Upper lobe of right lung (tissue), 1 donor: ENCODE results near the gene B3GNT3. TPM values are rescaled to one million over a fixed set of nuclear protein-coding genes. Genes with fewer than 3 reads are reported as not detected.

Experiments used
- ATAC-seq: fragments of 200-7000 bp; cut with Tn5 transposase; one replicate; pipeline ENCODE4 v1.9.1; 2020; ENCODE audit warnings: mild to moderate bottlenecking, moderate library complexity
- DNase-seq: peaks from one replicate; pipeline ENCODE4 v3.0.0-alpha.2; 2020
- H3K27ac ChIP-seq: fragments of 200-600 bp; one replicate; pipeline ENCODE4 v1.8.0; 2022
- H3K27me3 ChIP-seq: fragments of 200-600 bp; one replicate; pipeline ENCODE4 v1.8.0; 2022; ENCODE audit warnings: mild to moderate bottlenecking
- H3K36me3 ChIP-seq: fragments of 200-600 bp; one replicate; pipeline ENCODE4 v1.8.0; 2022
- H3K4me1 ChIP-seq: fragments of 200-600 bp; one replicate; pipeline ENCODE4 v1.8.0; 2022
- H3K4me3 ChIP-seq: fragments of 200-600 bp; one replicate; pipeline ENCODE4 v1.8.0; 2022; ENCODE audit warnings: mild to moderate bottlenecking
- H3K9me3 ChIP-seq: fragments of 200-600 bp; one replicate; pipeline ENCODE4 v1.8.0; 2022
- intact Hi-C: fragments of 100-400 bp; cut with DNase I; formaldehyde crosslinking; loops from one replicate; pipeline ENCODE4 v1.11.0; 2022
- total RNA-seq: library from RNA; stranded (reverse); fragmentation: NEBNext Ultra II Directional; extraction: Animal tissue kit (Norgen Biotek cat#: 25700); gene quantifications from one replicate; pipeline ENCODE4 v1.2.1, GENCODE V29; 2021
- TF ChIP-seq, protein P1 (sequence below): fragments of 200-600 bp; IDR thresholded peaks from one replicate; pipeline ENCODE4 v1.8.0; 2022; ENCODE audit warnings: antibody characterized with exemption
- donor health status: DM: no; HTN: yes; CAD: no; lungs with severe emphysema.

The B3GNT3 gene
- total RNA-seq, 1 donor from 2014 or later = 2.1 TPM

DNA sequence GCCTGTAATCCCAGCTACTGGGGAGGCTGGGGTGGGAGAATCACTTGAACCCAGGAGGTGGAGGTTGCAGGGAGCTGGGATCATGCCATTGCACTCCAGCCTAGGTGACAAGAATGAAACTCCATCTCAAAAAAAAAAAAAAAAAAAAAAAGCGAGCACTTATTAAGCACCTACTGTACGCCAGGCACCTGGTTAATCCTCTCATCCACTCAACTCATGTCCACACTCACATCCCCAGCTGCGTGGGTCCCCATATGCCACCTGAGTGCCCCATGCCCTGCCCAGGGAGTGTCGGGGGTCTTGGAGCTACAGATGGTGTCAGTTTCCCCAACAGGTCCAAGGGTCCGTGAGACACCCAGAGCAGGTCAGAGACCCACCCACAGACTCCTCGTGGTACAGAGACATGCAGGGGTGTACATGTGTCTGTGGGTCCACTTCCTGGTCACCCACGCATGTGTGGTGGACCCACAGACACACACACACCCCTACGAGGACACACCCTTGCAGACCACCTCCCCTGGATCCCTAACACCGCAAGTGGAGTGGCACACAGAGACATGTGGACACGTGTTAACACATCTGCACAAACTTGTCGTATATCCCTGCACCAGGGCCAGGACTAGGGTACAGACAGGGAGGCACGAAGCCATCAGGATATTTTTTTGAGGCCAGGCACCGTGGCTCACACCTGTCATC lies 22.9 kb downstream of the B3GNT3 start:
- no peaks in the 10 kb centered on the region for H3K9me3 ChIP-seq
- H3K27ac ChIP-seq = no peak overlapping the region
- no peak overlapping the region for H3K4me3 ChIP-seq
- no peaks in the 10 kb centered on the region for H3K36me3 ChIP-seq
- TF ChIP-seq, protein P1, sequence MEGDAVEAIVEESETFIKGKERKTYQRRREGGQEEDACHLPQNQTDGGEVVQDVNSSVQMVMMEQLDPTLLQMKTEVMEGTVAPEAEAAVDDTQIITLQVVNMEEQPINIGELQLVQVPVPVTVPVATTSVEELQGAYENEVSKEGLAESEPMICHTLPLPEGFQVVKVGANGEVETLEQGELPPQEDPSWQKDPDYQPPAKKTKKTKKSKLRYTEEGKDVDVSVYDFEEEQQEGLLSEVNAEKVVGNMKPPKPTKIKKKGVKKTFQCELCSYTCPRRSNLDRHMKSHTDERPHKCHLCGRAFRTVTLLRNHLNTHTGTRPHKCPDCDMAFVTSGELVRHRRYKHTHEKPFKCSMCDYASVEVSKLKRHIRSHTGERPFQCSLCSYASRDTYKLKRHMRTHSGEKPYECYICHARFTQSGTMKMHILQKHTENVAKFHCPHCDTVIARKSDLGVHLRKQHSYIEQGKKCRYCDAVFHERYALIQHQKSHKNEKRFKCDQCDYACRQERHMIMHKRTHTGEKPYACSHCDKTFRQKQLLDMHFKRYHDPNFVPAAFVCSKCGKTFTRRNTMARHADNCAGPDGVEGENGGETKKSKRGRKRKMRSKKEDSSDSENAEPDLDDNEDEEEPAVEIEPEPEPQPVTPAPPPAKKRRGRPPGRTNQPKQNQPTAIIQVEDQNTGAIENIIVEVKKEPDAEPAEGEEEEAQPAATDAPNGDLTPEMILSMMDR = no peak
- DNase-seq (no peak), ATAC-seq (no peak)
- no peaks in the 10 kb centered on the region for H3K4me1 ChIP-seq
- intact Hi-C loops = no loop called here
- H3K27me3 ChIP-seq = peaks cover 8% of the 10 kb centered on the region

DNA sequence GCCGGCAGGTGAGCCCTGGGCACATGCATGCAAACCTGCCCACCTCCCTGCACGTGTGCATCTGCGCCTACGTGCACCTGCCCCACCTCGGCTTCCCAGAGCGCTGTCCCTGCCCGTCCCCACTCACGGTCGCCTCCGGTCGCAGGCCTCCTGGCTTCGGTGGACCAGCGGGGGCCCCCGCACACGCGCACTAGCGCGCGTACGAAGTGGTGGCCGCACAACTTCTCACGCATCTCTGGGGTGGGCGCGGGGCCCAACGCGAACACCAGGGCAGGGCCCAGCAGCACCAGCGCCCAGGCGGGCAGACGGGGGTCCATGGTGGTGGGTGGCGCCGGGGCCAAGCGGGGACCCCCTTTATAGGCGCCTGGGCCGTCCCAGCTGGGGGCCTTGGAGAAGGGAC lies 26.3 kb downstream of the B3GNT3 start, which contains the start of gene INSL3:
Gene INSL3 (minus strand): TSS at position 330 of the 400 bp plus-strand sequence. CDS start 13 bp downstream, at position 317.
- intact Hi-C loops = no loop called here
- Histone ChIP-seq H3K27me3 (peaks cover 6% of the 10 kb centered on the region), H3K9me3 (no peaks in the 10 kb centered on the region), H3K27ac (no peak within 1 kb of the TSS), H3K4me3 (no peak within 1 kb of the TSS), H3K36me3 (no peaks in the 10 kb centered on the region), H3K4me1 (no peaks in the 10 kb centered on the region)
- ATAC-seq = peak; percentile 18
- DNase-seq = no peak
- TF ChIP-seq, protein P1 = no peak

DNA sequence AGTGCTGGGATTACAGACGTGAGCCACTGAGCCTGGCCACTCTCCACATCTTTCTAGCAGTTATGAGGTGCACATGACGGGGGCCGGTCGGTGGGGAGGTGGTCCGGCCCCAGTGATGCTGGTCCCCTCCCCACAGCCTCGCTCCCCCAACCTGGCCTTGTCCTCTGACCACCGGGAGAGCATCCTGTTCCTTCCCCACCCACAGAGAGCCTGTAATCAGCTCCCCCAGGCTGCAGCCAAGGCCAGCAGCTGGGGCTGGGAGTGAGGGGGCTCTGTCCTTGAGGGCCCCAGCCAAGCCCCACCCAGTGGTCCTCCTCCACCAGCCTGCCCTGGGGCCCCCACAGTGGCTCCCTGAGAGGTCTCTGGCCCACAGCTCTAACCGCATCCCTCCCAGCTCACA lies 29.4 kb downstream of the B3GNT3 start:
- Histone ChIP-seq H3K27ac (no peak overlapping the region), H3K4me1 (no peaks in the 10 kb centered on the region), H3K4me3 (no peak overlapping the region), H3K9me3 (no peaks in the 10 kb centered on the region), H3K36me3 (no peaks in the 10 kb centered on the region), H3K27me3 (no peaks in the 10 kb centered on the region)
- TF ChIP-seq, protein P1 = no peak
- DNase-seq (no peak), ATAC-seq (peak; percentile 35)
- intact Hi-C loops = no loop called here

DNA sequence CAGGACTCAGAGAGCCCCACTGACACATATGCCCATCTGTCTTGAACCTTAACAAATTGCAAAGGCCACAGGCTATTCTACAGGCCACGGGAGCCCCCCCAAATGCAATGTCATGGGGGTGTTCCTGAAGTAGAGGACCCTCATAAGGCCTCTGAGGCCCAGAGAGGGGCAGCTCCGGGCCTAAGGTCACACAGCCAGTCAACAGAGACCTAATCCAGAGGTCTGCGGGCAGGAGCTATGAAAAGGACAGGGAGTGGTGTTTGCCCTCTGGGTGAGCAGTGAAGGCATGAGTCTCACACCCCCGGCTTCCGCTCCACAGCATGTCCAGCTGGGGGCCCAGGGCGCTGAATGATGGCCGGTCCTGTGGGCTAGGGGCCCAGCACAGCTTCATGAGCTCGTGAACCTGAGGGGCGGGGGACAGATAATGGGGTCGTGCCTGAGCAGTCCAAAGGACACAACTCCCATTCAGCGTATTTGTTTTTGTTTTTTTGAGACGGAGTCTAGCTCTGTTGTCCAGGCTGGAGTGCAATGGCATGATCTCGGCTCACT lies 31.6 kb downstream of the B3GNT3 start:
- H3K27ac ChIP-seq = no peak overlapping the region
- no peak overlapping the region for H3K4me3 ChIP-seq
- DNase-seq = no peak
- H3K9me3 ChIP-seq = no peaks in the 10 kb centered on the region
- H3K4me1 ChIP-seq = no peaks in the 10 kb centered on the region
- no peaks in the 10 kb centered on the region for H3K36me3 ChIP-seq
- no peak for ATAC-seq
- H3K27me3 ChIP-seq = no peaks in the 10 kb centered on the region
- TF ChIP-seq, protein P1 = no peak
- intact Hi-C loops = no loop called here

DNA sequence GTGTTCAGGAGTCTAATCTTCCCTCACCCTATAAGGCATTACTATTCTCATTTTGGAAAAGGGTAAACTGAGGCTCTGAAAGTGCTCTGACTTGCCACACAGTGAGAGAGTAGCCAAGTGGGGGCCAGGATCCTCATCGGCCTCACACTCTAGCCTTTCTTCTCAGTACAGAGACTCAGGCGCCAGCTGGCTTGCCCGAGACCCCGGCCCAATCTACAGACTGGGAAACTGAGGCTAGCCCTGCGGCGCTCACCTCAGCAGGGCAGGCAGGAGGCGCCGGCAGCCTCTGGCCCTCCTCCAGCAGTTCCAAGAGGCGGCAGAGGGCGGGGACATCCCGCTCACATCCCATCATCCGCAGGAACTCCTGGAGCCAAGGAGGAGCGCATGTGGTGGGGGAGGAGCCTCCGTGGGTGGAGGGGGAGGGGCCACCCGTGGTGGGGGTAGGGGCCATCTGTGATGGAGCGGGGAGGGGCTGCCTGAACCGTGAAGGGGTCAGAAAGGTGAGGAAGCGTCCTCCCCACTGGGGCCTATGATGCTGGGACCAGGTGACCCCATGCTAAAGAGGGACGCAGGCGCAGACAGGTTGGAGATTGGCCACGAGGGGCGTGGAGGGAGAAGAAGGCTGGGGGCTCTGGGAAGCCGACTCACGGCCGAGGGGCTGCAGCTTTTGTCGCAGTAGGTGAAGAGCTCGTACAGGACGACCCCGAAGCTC lies 35.1 kb downstream of the B3GNT3 start:
- TF ChIP-seq, protein P1 = no peak
- DNase-seq (no peak), ATAC-seq (peak; percentile 26)
- Histone ChIP-seq H3K27me3 (no peaks in the 10 kb centered on the region), H3K4me3 (no peak overlapping the region), H3K27ac (no peak overlapping the region), H3K9me3 (no peaks in the 10 kb centered on the region), H3K36me3 (no peaks in the 10 kb centered on the region), H3K4me1 (no peaks in the 10 kb centered on the region)
- intact Hi-C loops = no loop called here
